Kidney (tissue), 14 donors: ENCODE results near the gene DAZAP2. TPM values are rescaled to one million over a fixed set of nuclear protein-coding genes. Genes with fewer than 3 reads are reported as not detected.
"Not testable (repeated sequence)": the region's sequence is repeated elsewhere in the genome, so short reads cannot be mapped to it uniquely, and the experiment has no call there.

ENCODE experiments used
- DNase-seq, 5 donors: peaks; one replicate each; pipeline ENCODE4 v3.0.0-alpha.2; 2013 to 2020
- FAIRE-seq: peaks from 2 replicates; lab custom pipeline; 2012; peaks lifted over from hg19 to GRCh38; lab: Jason Lieb, UNC
- H3K27ac ChIP-seq, 2 donors: one replicate each; pipeline ENCODE4 v1.7.0; 2013; ENCODE audit warnings: low read depth in 2 of 2, low read length in 2 of 2, inconsistent platforms in 1 of 2
- H3K27me3 ChIP-seq: one replicate; pipeline ENCODE4 v1.7.1; 2013; ENCODE audit warnings: low read length, inconsistent platforms; ENCODE audit not compliant: control insufficient read depth, insufficient read depth
- H3K36me3 ChIP-seq, 3 donors: one replicate each; pipeline versions ENCODE4 v1.7.0 to v1.7.1; 2013; ENCODE audit warnings: low read length in 3 of 3, control low read depth in 1 of 3, inconsistent platforms in 1 of 3; ENCODE audit not compliant: insufficient read depth in 3 of 3, control insufficient read depth in 2 of 3
- H3K4me1 ChIP-seq, 3 donors: one replicate each; pipeline versions ENCODE4 v1.7.0 to v1.7.1; 2013; ENCODE audit warnings: low read length in 3 of 3, inconsistent platforms in 1 of 3, low read depth in 1 of 3; ENCODE audit not compliant: control insufficient read depth in 2 of 3, insufficient read depth in 2 of 3
- H3K4me3 ChIP-seq, 3 donors: one replicate each; pipeline versions ENCODE4 v1.7.0 to v1.8.1; 2013; ENCODE audit warnings: low read length in 3 of 3, control low read depth in 1 of 3, inconsistent platforms in 1 of 3
- H3K9ac ChIP-seq, 3 donors: one replicate each; pipeline versions ENCODE4 v1.7.0 to v1.7.1; 2013; ENCODE audit warnings: low read length in 3 of 3, control low read depth in 1 of 3, inconsistent platforms in 1 of 3
- H3K9me3 ChIP-seq, 3 donors: one replicate each; pipeline versions ENCODE4 v1.7.0 to v1.7.1; 2013; ENCODE audit warnings: low read length in 3 of 3, control low read depth in 1 of 3, inconsistent platforms in 1 of 3; ENCODE audit not compliant: control insufficient read depth in 2 of 3, insufficient read depth in 1 of 3
- CTCF ChIP-seq: IDR thresholded peaks from 3 replicates; pipeline ENCODE4 v1.5.1; 2012; ENCODE audit warnings: mild to moderate bottlenecking, moderate library complexity, borderline replicate concordance; ENCODE audit not compliant: insufficient read depth; ENCODE audit errors: extremely low read depth
- intact Hi-C: fragments of 100-400 bp; cut with DNase I; formaldehyde crosslinking; loops from one replicate; pipeline ENCODE4 v1.11.1; 2022
- polyA plus RNA-seq: library from polyadenylated mRNA; stranded (reverse); fragments of 350-450 nt; fragmentation: Illumina TruSeq; extraction: RNeasy Lipid Tissue Mini Kit (QIAGEN cat#74804); gene quantifications from one replicate; pipeline ENCODE4 v1.2.3, GENCODE V29; 2014; ENCODE audit warnings: low read depth, low replicate concordance; ENCODE audit not compliant: insufficient read depth
- total RNA-seq: library from RNA; stranded (reverse); fragmentation: NEBNext Ultra II Directional; extraction: Animal tissue kit (Norgen Biotek cat#: 25700); gene quantifications from one replicate; pipeline ENCODE4 v1.2.1, GENCODE V29; 2021
- donor health status: control.
- donor health status: control.
- donor health status: control.
- donor health status: control.
- donor health status: control.
- donor health status: DM: yes; HTN: yes; CAD: no.
- donor health status: Normal renal cell carcinoma (clear cell type).

The DAZAP2 gene
- total and polyA plus RNA-seq, 2 donors from 2014 or later, result 319 to 363 TPM

GRCh38 chr12:51269174-51270066 lies 30.8 kb downstream of the DAZAP2 start:
- TF ChIP-seq CTCF, result peak; percentile 34
- peak overlapping the region in 2 of 3 donors; percentile 56 to 72 for H3K4me3 ChIP-seq
- H3K27ac ChIP-seq, result peak overlapping the region in 1 of 2 donors; percentile 67
- peaks cover 0 to 3% (median 0%) of the 10 kb centered on the region in 3 donors for H3K4me1 ChIP-seq
- no peaks in the 10 kb centered on the region for H3K9me3 ChIP-seq
- peak overlapping the region in 2 of 3 donors; percentile 67 to 88 for H3K9ac ChIP-seq
- peak; percentile 48 to 85 (median 56) for DNase-seq
- H3K36me3 ChIP-seq, result no peaks in the 10 kb centered on the region
- H3K27me3 ChIP-seq, result peaks cover 2% of the 10 kb centered on the region
- intact Hi-C loops, result no loop called here
- no peak for FAIRE-seq

GRCh38 chr12:51270067-51270950 lies 31.7 kb downstream of the DAZAP2 start, which contains the start of gene SMAGP:
Gene SMAGP (minus strand): TSS chr12:51270415. CDS start chr12:51269278, 1,137 bp downstream.
- Histone ChIP-seq H3K4me1 (peaks cover 0 to 3% (median 0%) of the 10 kb centered on the region in 3 donors), H3K9ac (peak within 1 kb of the TSS; percentile 45 to 88 (median 67)), H3K9me3 (no peaks in the 10 kb centered on the region), H3K4me3 (peak within 1 kb of the TSS; percentile 56 to 76 (median 72)), H3K27ac (peak within 1 kb of the TSS; percentile 56 to 67), H3K27me3 (peaks cover 2% of the 10 kb centered on the region), H3K36me3 (no peaks in the 10 kb centered on the region)
- no peak for TF ChIP-seq CTCF
- peak; percentile 82 to 91 (median 84) for DNase-seq
- intact Hi-C loops, result no loop called here
- no peak for FAIRE-seq

GRCh38 chr12:51270951-51271518 lies 32.4 kb downstream of the DAZAP2 start:
- peak overlapping the region; percentile 56 to 76 (median 67) for H3K4me3 ChIP-seq
- H3K4me1 ChIP-seq, result peaks cover 0 to 3% (median 0%) of the 10 kb centered on the region in 3 donors
- FAIRE-seq, result no peak
- no peaks in the 10 kb centered on the region for H3K36me3 ChIP-seq
- DNase-seq, result peak in 2 of 5 donors; percentile 26 to 40
- peaks cover 2% of the 10 kb centered on the region for H3K27me3 ChIP-seq
- intact Hi-C loops, result no loop called here
- peak overlapping the region; percentile 56 to 59 for H3K27ac ChIP-seq
- TF ChIP-seq CTCF, result no peak
- no peaks in the 10 kb centered on the region for H3K9me3 ChIP-seq
- peak overlapping the region in 2 of 3 donors; percentile 34 to 45 for H3K9ac ChIP-seq

GRCh38 chr12:51272810-51273209 lies 34.2 kb downstream of the DAZAP2 start:
- H3K36me3 ChIP-seq, DNase-seq, intact Hi-C loops, H3K27ac ChIP-seq, H3K4me1 ChIP-seq, H3K9me3 ChIP-seq, H3K4me3 ChIP-seq, FAIRE-seq, H3K27me3 ChIP-seq, H3K9ac ChIP-seq: not testable (repeated sequence)
